Measurements from ENCODE around the gene CHST3. TPM values are rescaled to one million over a fixed set of nuclear protein-coding genes. Genes with fewer than 3 reads are reported as not detected.

CHST3 gene
- total and polyA plus RNA-seq, 8 donors: 1.5 to 26.8 (median 10.8) TPM

GRCh38 chr10:72025832-72026231 lies 61.6 kb downstream of the CHST3 start:
- 64 to 83% (median 70%) methylated on average over 4 to 5 of the region's 5 CpGs for WGBS, 5 donors
- intact Hi-C loops (cut with DNase I; ENCODE audit: low total_unique reads): no loop called here
- H3K27ac ChIP-seq: no peak overlapping the region

DNA sequence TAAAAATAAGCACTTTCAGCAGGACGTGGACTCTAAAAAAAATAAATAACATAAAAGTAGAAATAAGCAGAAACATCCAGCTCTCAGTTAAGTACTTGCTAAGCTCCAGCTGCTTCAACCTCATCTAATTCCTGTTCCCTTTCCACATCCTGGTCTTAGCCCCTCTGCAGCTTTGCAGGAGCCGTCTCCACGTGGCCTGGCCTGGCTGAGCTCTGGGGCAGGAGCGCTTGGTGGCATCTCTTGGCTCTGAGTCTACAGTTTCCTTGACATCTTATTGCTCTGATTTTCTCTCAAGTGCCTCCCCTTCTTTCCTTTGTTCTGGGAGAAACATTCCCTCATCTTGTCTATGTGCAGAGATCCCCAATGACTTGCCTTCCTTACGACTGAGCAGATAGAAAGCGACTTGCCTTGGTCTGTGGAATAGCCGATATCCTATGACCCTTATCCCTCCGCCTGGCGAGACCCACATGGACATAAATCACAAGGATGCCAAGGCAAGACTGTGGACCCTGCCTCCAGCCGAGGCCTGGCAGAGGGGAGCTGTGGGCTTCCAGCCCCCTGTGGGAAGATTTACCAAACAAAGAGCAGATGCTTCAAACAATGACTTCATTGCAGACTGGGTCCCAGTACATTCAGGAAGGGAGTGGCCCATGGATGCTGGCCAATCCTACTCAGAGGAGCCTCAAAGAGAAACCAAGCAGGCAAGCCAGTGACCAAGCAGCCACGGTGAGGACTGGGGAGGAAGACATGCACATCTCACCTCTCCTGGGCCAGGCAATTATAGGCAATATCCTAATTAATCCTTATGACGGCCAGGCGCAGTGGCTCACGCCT lies 62.3 kb downstream of the CHST3 start:
- no peak for TF ChIP-seq POLR2AphosphoS5 (IDR thresholded peaks at IDR 0.05)
- no peak for TF ChIP-seq CTCF (IDR thresholded peaks at IDR 0.05)
- TF ChIP-seq EP300 (IDR thresholded peaks at IDR 0.05): no peak
- TF ChIP-seq POLR2A (IDR thresholded peaks at IDR 0.05): no peak
- Histone ChIP-seq H3K4me3 (no peak overlapping the region), H3K9me3 (no peaks in the 10 kb centered on the region), H3K27ac (peak overlapping the region in 1 of 5 donors; percentile 30), H3K27me3 (no peaks in the 10 kb centered on the region), H3K4me1 (peaks cover 7 to 45% (median 36%) of the 10 kb centered on the region in 4 donors), H3K36me3 (no peaks in the 10 kb centered on the region)
- WGBS, 5 donors: 80 to 86% (median 81%) methylated on average over 14 of the region's 14 CpGs
- DNase-seq: peak in 1 of 2 donors; percentile 66
- intact Hi-C loops (cut with DNase I; ENCODE audit: low total_unique reads): no loop called here

More at GRCh38 chr10:72025832-72026231, 61.6 kb downstream of the CHST3 start:
- no peaks in the 10 kb centered on the region for H3K9me3 ChIP-seq
- DNase-seq: no peak
- H3K4me1 ChIP-seq: peaks cover 7 to 45% (median 33%) of the 10 kb centered on the region in 4 donors
- H3K27me3 ChIP-seq: no peaks in the 10 kb centered on the region
- H3K4me3 ChIP-seq: no peak overlapping the region
- H3K36me3 ChIP-seq: no peaks in the 10 kb centered on the region
- no peak for TF ChIP-seq POLR2A (IDR thresholded peaks at IDR 0.05)
- no peak for TF ChIP-seq POLR2AphosphoS5 (IDR thresholded peaks at IDR 0.05)
- TF ChIP-seq CTCF (IDR thresholded peaks at IDR 0.05): no peak
- no peak for TF ChIP-seq EP300 (IDR thresholded peaks at IDR 0.05)

DNA sequence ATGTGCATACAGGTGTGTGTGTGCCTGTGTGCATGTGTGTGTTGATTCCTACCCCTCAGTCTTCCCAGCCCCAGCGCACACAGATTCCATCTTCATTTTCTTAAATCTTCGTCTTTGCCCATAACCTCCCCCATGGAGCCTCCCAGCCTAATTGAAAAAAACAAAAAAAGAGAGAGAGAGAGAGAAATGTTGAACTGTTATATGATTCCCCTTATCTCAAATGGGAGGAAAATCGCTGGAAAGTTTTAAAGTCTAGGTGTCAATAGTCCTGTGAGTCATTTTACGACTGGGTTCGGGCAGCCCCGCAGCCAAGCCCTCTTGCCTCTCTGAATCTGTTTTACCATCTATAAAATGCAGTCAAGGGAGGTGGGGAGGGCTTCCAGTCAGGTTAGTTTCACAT lies 63.3 kb downstream of the CHST3 start:
- no peak for TF ChIP-seq EP300 (IDR thresholded peaks at IDR 0.05)
- no peak for TF ChIP-seq CTCF (IDR thresholded peaks at IDR 0.05)
- TF ChIP-seq POLR2A (IDR thresholded peaks at IDR 0.05): no peak
- no peak for TF ChIP-seq POLR2AphosphoS5 (IDR thresholded peaks at IDR 0.05)
- Histone ChIP-seq H3K36me3 (no peaks in the 10 kb centered on the region), H3K4me1 (peaks cover 7 to 44% (median 32%) of the 10 kb centered on the region in 4 donors), H3K27me3 (no peaks in the 10 kb centered on the region), H3K9me3 (no peaks in the 10 kb centered on the region), H3K4me3 (no peak overlapping the region), H3K27ac (no peak overlapping the region)
- intact Hi-C loops (cut with DNase I; ENCODE audit: low total_unique reads): no loop called here
- 51 to 64% (median 60%) methylated on average over 6 of the region's 6 CpGs for WGBS, 5 donors
- DNase-seq: peak in 1 of 2 donors; percentile 44

GRCh38 chr10:72029414-72029813 lies 65.2 kb downstream of the CHST3 start:
- 69 to 79% (median 75%) methylated on average over 1 of the region's 1 CpG for WGBS, 5 donors
- intact Hi-C loops (cut with DNase I; ENCODE audit: low total_unique reads): no loop called here
- Histone ChIP-seq H3K4me1 (peaks cover 7 to 44% (median 32%) of the 10 kb centered on the region in 4 donors), H3K36me3 (no peaks in the 10 kb centered on the region), H3K27ac (no peak overlapping the region), H3K4me3 (no peak overlapping the region), H3K27me3 (no peaks in the 10 kb centered on the region), H3K9me3 (no peaks in the 10 kb centered on the region)
- TF ChIP-seq POLR2AphosphoS5 (IDR thresholded peaks at IDR 0.05): no peak
- no peak for TF ChIP-seq CTCF (IDR thresholded peaks at IDR 0.05)
- TF ChIP-seq POLR2A (IDR thresholded peaks at IDR 0.05): no peak
- no peak for TF ChIP-seq EP300 (IDR thresholded peaks at IDR 0.05)
- no peak for DNase-seq
